Stimulated activated naive CD8-positive, alpha-beta T cell treated with anti-CD3 and anti-CD28 coated beads, Interleukin-15, amount 100 ng/mL, for 72 hours (primary cell): Measurements from ENCODE around the gene ALG6.

Experiments
- ATAC-seq: fragments of 150-1000 bp; cut with Tn5 transposase; 2 replicates; pipeline ENCODE4 v1.10.0; 2021; ENCODE audit warnings: mild to moderate bottlenecking, moderate library complexity
- DNase-seq, 2 donors: peaks; one replicate each; pipeline ENCODE4 v3.0.0; 2021 to 2022
- H3K27ac Mint-ChIP-seq, 2 donors: one replicate each; pipeline ENCODE4 v1.8.0; 2022; ENCODE audit warnings: mild to moderate bottlenecking in 2 of 2, mixed read lengths in 2 of 2, moderate library complexity in 2 of 2
- H3K27me3 Mint-ChIP-seq: one replicate; pipeline ENCODE4 v1.8.0; 2022; ENCODE audit warnings: mixed read lengths
- H3K4me1 Mint-ChIP-seq: one replicate; pipeline ENCODE4 v1.8.0; 2022; ENCODE audit warnings: mild to moderate bottlenecking, mixed read lengths
- H3K4me3 Mint-ChIP-seq, 2 donors: one replicate each; pipeline ENCODE4 v1.8.0; 2022; ENCODE audit warnings: mild to moderate bottlenecking in 2 of 2, mixed read lengths in 2 of 2, moderate library complexity in 1 of 2
- H3K9me3 Mint-ChIP-seq, 2 donors: one replicate each; pipeline ENCODE4 v1.8.0; 2022; ENCODE audit warnings: mixed read lengths in 2 of 2

The ALG6 gene

GRCh38 chr1:63486629-63487028 lies 119.2 kb downstream of the ALG6 start:
- DNase-seq (no peak), ATAC-seq (no peak)
- no peak overlapping the region for H3K27ac Mint-ChIP-seq
- H3K4me3 Mint-ChIP-seq = no peak overlapping the region
- H3K27me3 Mint-ChIP-seq = no peaks in the 10 kb centered on the region
- H3K9me3 Mint-ChIP-seq = no peaks in the 10 kb centered on the region
- H3K4me1 Mint-ChIP-seq = no peaks in the 10 kb centered on the region

GRCh38 chr1:63487336-63488065 lies 120.1 kb downstream of the ALG6 start:
- Mint-ChIP-seq H3K27ac (no peak overlapping the region), H3K4me1 (no peaks in the 10 kb centered on the region), H3K27me3 (no peaks in the 10 kb centered on the region), H3K4me3 (no peak overlapping the region), H3K9me3 (no peaks in the 10 kb centered on the region)
- DNase-seq (no peak), ATAC-seq (no peak)
